Neural progenitor cell (in vitro differentiated cells): ENCODE measurements around the gene ANKS1B.

Experiments
- EZH2phosphoT487 ChIP-seq: fragments of 200-600 bp; sonication (generic); IDR thresholded peaks from 2 replicates; pipeline ENCODE4 v1.6.1; 2017; ENCODE audit warnings: antibody characterized with exemption
- TF ChIP-seq, protein P1 (sequence below): fragments of 200-600 bp; sonication (generic); IDR thresholded peaks from 2 replicates; pipeline ENCODE4 v1.5.1; 2017; ENCODE audit warnings: antibody characterized with exemption, mild to moderate bottlenecking

DNA sequence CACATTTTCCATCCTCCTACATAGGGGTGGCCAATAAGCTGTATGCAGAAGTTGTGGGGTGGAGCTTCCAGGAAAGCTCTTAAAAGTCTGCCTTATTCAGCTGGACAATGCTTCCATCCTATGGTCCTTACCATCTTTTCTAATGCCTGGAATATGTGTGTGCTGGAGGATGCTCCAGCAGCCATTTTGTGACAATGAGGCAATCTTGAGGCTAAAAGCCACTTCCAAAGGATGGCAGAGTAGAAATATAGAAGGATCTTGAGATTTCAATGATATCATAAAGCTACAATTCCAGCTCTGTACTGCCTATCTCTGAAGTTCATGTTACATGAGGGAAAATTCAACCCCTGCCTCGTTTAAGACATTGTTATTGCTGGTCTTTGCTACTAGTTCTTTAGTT is 1244.0 kb downstream of the ANKS1B start:
- no peak for TF ChIP-seq EZH2phosphoT487
- TF ChIP-seq, protein P1, sequence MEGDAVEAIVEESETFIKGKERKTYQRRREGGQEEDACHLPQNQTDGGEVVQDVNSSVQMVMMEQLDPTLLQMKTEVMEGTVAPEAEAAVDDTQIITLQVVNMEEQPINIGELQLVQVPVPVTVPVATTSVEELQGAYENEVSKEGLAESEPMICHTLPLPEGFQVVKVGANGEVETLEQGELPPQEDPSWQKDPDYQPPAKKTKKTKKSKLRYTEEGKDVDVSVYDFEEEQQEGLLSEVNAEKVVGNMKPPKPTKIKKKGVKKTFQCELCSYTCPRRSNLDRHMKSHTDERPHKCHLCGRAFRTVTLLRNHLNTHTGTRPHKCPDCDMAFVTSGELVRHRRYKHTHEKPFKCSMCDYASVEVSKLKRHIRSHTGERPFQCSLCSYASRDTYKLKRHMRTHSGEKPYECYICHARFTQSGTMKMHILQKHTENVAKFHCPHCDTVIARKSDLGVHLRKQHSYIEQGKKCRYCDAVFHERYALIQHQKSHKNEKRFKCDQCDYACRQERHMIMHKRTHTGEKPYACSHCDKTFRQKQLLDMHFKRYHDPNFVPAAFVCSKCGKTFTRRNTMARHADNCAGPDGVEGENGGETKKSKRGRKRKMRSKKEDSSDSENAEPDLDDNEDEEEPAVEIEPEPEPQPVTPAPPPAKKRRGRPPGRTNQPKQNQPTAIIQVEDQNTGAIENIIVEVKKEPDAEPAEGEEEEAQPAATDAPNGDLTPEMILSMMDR: no peak
